DOHH2 (cell line): ENCODE results near the gene MAGED4.
"Not testable (repeated sequence)": the region's sequence is repeated elsewhere in the genome, so short reads cannot be mapped to it uniquely, and the experiment has no call there.

Experiments
- H3F3A ChIP-seq: fragments of 200-600 bp; sonication (generic), shearing (Covaris generic); 2 replicates; pipeline ENCODE4 v1.6.0; 2016; ENCODE audit warnings: antibody characterized with exemption, mild to moderate bottlenecking; ENCODE audit not compliant: control insufficient read depth, insufficient read depth
- H3K27ac ChIP-seq: fragments of 200-600 bp; sonication (generic); 2 replicates; pipeline ENCODE4 v1.5.1; 2014; ENCODE audit warnings: low read depth, mild to moderate bottlenecking, low read length, moderate library complexity
- H3K27me3 ChIP-seq: fragments of 200-600 bp; sonication (generic); 2 replicates; pipeline ENCODE4 v1.6.1; 2014; ENCODE audit warnings: mild to moderate bottlenecking, low read length, mixed read lengths; ENCODE audit not compliant: control insufficient read depth
- H3K36me3 ChIP-seq: fragments of 200-600 bp; sonication (generic); 2 replicates; pipeline ENCODE4 v1.6.1; 2014; ENCODE audit warnings: mild to moderate bottlenecking, low read length, moderate library complexity, mixed read lengths; ENCODE audit not compliant: control insufficient read depth
- H3K4me1 ChIP-seq: fragments of 200-600 bp; sonication (generic); 2 replicates; pipeline ENCODE4 v1.6.1; 2014; ENCODE audit warnings: mild to moderate bottlenecking, low read length, mixed read lengths; ENCODE audit not compliant: control insufficient read depth
- H3K4me2 ChIP-seq: fragments of 200-600 bp; sonication (generic); 2 replicates; pipeline ENCODE4 v1.6.0; 2014; ENCODE audit warnings: mild to moderate bottlenecking, low read length, moderate library complexity
- H3K4me3 ChIP-seq: fragments of 200-600 bp; sonication (generic); 2 replicates; pipeline ENCODE4 v1.5.1; 2014; ENCODE audit warnings: mild to moderate bottlenecking, low read length, mixed read lengths
- H3K79me2 ChIP-seq: fragments of 200-600 bp; sonication (generic); 2 replicates; pipeline ENCODE4 v1.6.1; 2014; ENCODE audit warnings: mild to moderate bottlenecking, low read length, mixed read lengths; ENCODE audit not compliant: control insufficient read depth
- H3K9me2 ChIP-seq: fragments of 200-600 bp; sonication (generic); replicated peaks from 2 replicates; pipeline ENCODE4 v1.6.1; 2014; ENCODE audit warnings: mild to moderate bottlenecking, low read length, mixed read lengths; ENCODE audit not compliant: control insufficient read depth
- H3K9me3 ChIP-seq: fragments of 200-600 bp; sonication (generic); 2 replicates; pipeline ENCODE4 v1.6.1; 2014; ENCODE audit warnings: antibody characterized with exemption, low read length, mixed read lengths; ENCODE audit not compliant: control insufficient read depth, insufficient read depth
- H4K20me1 ChIP-seq: fragments of 200-600 bp; sonication (generic); 2 replicates; pipeline ENCODE4 v1.6.0; 2014; ENCODE audit warnings: low read depth, mild to moderate bottlenecking, antibody characterized with exemption, low read length, moderate library complexity; ENCODE audit not compliant: control insufficient read depth, insufficient read depth
- CTCF ChIP-seq: fragments of 200-600 bp; sonication (generic); IDR thresholded peaks from one replicate; pipeline ENCODE4 v1.5.1; 2014; ENCODE audit warnings: antibody characterized with exemption, mild to moderate bottlenecking, low read depth, low read length; ENCODE audit not compliant: poor library complexity, severe bottlenecking
- EZH2phosphoT487 ChIP-seq: fragments of 200-600 bp; sonication (generic); IDR thresholded peaks from 2 replicates; pipeline ENCODE4 v1.6.1; 2017; ENCODE audit warnings: borderline replicate concordance, mild to moderate bottlenecking, antibody characterized with exemption, low read length, moderate library complexity, mixed read lengths

Gene MAGED4

GRCh38 chrX:52160140-52160539 is 24.5 kb upstream of the MAGED4 start:
- not testable (repeated sequence) for H3K9me2 ChIP-seq, H3K4me1 ChIP-seq

GRCh38 chrX:52166840-52167239 is 17.8 kb upstream of the MAGED4 start:
- Histone ChIP-seq H3K79me2 (no peaks in the 10 kb centered on the region), H3K4me3 (no peak overlapping the region), H3K9me3 (no peaks in the 10 kb centered on the region), H3K36me3 (no peaks in the 10 kb centered on the region), H3K4me1 (no peaks in the 10 kb centered on the region), H3K9me2 (no peaks in the 10 kb centered on the region), H3K4me2 (no peak overlapping the region), H3F3A (no peaks in the 10 kb centered on the region), H3K27ac (no peak overlapping the region), H4K20me1 (no peaks in the 10 kb centered on the region), H3K27me3 (no peaks in the 10 kb centered on the region)
- TF ChIP-seq CTCF: no peak
- TF ChIP-seq EZH2phosphoT487: no peak

More at GRCh38 chrX:52160140-52160539, 24.5 kb upstream of the MAGED4 start:
- not testable (repeated sequence) for H3K4me2 ChIP-seq, H4K20me1 ChIP-seq, H3K36me3 ChIP-seq, H3K27ac ChIP-seq, H3K79me2 ChIP-seq, H3K9me3 ChIP-seq, H3F3A ChIP-seq, H3K27me3 ChIP-seq, H3K4me3 ChIP-seq

- H3K4me2 ChIP-seq, H3K4me3 ChIP-seq, H3K79me2 ChIP-seq, H3K9me2 ChIP-seq, H3F3A ChIP-seq, H3K4me1 ChIP-seq, H4K20me1 ChIP-seq, H3K9me3 ChIP-seq, H3K36me3 ChIP-seq, H3K27ac ChIP-seq, H3K27me3 ChIP-seq: not testable (repeated sequence)
These were observed 13.6 kb upstream of the MAGED4 start for GRCh38 chrX:52171055-52171454.

- H3K27ac ChIP-seq, H3K27me3 ChIP-seq, H3K36me3 ChIP-seq, H3K4me2 ChIP-seq, H3K4me1 ChIP-seq, H3K79me2 ChIP-seq, H3K4me3 ChIP-seq, H3K9me3 ChIP-seq, H3F3A ChIP-seq, H3K9me2 ChIP-seq, H4K20me1 ChIP-seq: not testable (repeated sequence)
These were observed 378 bp downstream of the MAGED4 start for GRCh38 chrX:52185078-52185453.

- H3F3A ChIP-seq, H3K36me3 ChIP-seq, H3K4me1 ChIP-seq, H3K9me2 ChIP-seq, H4K20me1 ChIP-seq, H3K4me2 ChIP-seq, H3K79me2 ChIP-seq, H3K27ac ChIP-seq, H3K9me3 ChIP-seq, H3K27me3 ChIP-seq, H3K4me3 ChIP-seq: not testable (repeated sequence)
These were observed 26.7 kb downstream of the MAGED4 start for GRCh38 chrX:52211405-52211804.
